ENCODE data around the gene ACIN1. TPM values are rescaled to one million over a fixed set of nuclear protein-coding genes. Genes with fewer than 3 reads are reported as not detected.
A peak's percentile ranks its signal among the peaks of the same experiment; 100 is the strongest.

The ACIN1 gene
- total and polyA plus RNA-seq, 2 experiments from 2014 or later, result 76.1 to 172 TPM

DNA sequence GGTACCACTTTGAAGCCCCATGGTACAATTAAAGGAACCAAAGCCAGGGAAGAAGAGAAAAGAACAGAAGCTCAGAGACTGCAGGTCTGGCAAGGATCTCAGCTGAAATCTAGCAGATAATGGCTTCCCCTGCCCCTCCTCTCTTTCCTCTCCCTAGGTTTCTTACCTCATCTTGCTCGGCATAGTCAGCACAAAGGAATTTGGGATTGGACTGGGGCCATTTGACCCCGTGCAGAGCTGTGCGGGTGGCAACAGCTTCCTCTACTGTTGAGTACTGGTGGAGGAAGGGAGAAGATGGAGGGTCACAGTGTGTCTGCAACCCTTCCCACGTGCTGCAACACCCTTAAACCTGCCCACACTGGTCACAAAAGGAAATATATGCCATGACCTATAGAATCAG is 32.9 kb downstream of the ACIN1 start (continued):
- TF ChIP-seq CTCF (conservative IDR thresholded peaks at IDR 0.05; ENCODE audit: low read depth in 2 of 2), result no peak
- no peak for TF ChIP-seq ZNF114 (CRISPR knock-in tag; IDR thresholded peaks at IDR 0.05)
- no peak for TF ChIP-seq CREB1 (CRISPR knock-in tag; IDR thresholded peaks at IDR 0.05; ENCODE audit: low read depth)
- no peak for TF ChIP-seq EZH2 (IDR thresholded peaks at IDR 0.05; ENCODE audit: low read depth, unreplicated experiment)
- TF ChIP-seq EZH2phosphoT487 (IDR thresholded peaks at IDR 0.05; ENCODE audit: unreplicated experiment), result no peak

- TF ChIP-seq, protein P1, sequence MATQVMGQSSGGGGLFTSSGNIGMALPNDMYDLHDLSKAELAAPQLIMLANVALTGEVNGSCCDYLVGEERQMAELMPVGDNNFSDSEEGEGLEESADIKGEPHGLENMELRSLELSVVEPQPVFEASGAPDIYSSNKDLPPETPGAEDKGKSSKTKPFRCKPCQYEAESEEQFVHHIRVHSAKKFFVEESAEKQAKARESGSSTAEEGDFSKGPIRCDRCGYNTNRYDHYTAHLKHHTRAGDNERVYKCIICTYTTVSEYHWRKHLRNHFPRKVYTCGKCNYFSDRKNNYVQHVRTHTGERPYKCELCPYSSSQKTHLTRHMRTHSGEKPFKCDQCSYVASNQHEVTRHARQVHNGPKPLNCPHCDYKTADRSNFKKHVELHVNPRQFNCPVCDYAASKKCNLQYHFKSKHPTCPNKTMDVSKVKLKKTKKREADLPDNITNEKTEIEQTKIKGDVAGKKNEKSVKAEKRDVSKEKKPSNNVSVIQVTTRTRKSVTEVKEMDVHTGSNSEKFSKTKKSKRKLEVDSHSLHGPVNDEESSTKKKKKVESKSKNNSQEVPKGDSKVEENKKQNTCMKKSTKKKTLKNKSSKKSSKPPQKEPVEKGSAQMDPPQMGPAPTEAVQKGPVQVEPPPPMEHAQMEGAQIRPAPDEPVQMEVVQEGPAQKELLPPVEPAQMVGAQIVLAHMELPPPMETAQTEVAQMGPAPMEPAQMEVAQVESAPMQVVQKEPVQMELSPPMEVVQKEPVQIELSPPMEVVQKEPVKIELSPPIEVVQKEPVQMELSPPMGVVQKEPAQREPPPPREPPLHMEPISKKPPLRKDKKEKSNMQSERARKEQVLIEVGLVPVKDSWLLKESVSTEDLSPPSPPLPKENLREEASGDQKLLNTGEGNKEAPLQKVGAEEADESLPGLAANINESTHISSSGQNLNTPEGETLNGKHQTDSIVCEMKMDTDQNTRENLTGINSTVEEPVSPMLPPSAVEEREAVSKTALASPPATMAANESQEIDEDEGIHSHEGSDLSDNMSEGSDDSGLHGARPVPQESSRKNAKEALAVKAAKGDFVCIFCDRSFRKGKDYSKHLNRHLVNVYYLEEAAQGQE (IDR thresholded peaks at IDR 0.05; ENCODE audit: unreplicated experiment), result no peak
- TF ChIP-seq NANOG (IDR thresholded peaks at IDR 0.05; ENCODE audit: borderline replicate concordance), result no peak
- no peak for TF ChIP-seq ZNF114 (CRISPR knock-in tag; IDR thresholded peaks at IDR 0.05)
- TF ChIP-seq ZNF462 (CRISPR knock-in tag; IDR thresholded peaks at IDR 0.05), result no peak
- peak; percentile 9 for TF ChIP-seq EZH2phosphoT487 (IDR thresholded peaks at IDR 0.05; ENCODE audit: unreplicated experiment)
- no peak for TF ChIP-seq CREB1 (CRISPR knock-in tag; IDR thresholded peaks at IDR 0.05; ENCODE audit: low read depth)
- Histone ChIP-seq H3K4me3 (no peak overlapping the region), H2AFZ (no peak overlapping the region), H3F3A (replicated peaks; ENCODE audit: low read depth) (peaks cover 59% of the 10 kb centered on the region), H3K4me2 (no peak overlapping the region), H3K36me3 (ENCODE audit: insufficient read depth) (peaks cover 46% of the 10 kb centered on the region), H4K20me1 (replicated peaks; ENCODE audit: insufficient read depth) (peaks cover 37% of the 10 kb centered on the region), H3K27me3 (ENCODE audit: insufficient read depth) (peaks cover 4% of the 10 kb centered on the region; the same call in 1 of the 2 replicates), H3K9me2 (ENCODE audit: insufficient read depth) (no peaks in the 10 kb centered on the region), H3K4me1 (ENCODE audit: insufficient read depth) (peaks cover 13% of the 10 kb centered on the region; the same call in 1 of the 2 replicates), H3K27ac (ENCODE audit: low read depth) (no peak overlapping the region), H3K79me2 (replicated peaks; ENCODE audit: insufficient read depth) (peaks cover 21% of the 10 kb centered on the region)
- no peak overlapping the region for H3K4me3 Mint-ChIP-seq
- H3K36me3 Mint-ChIP-seq (ENCODE audit: low read depth), result peaks cover 75% of the 10 kb centered on the region
- ATAC-seq, result no peak
- no peak overlapping the region for H3K27ac Mint-ChIP-seq
- peaks cover 17% of the 10 kb centered on the region for H3K4me1 Mint-ChIP-seq
- H3K27me3 Mint-ChIP-seq (ENCODE audit: insufficient read depth, low read depth, poor library complexity), result peaks cover 19% of the 10 kb centered on the region
- no peaks in the 10 kb centered on the region for H3K9me3 Mint-ChIP-seq
- no peak for DNase-seq (ENCODE audit: low spot score)
Measured at GRCh38 chr14:23060536-23061260, 34.2 kb downstream of the ACIN1 start.

All from GM23338 (cell line).